GM19043 (cell line): ENCODE results near the gene ARID1B.
"Not testable (repeated sequence)": the region's sequence is repeated elsewhere in the genome, so short reads cannot be mapped to it uniquely, and the experiment has no call there.

Experiments used
- ATAC-seq: cut with Tn5 transposase; IDR thresholded peaks from one replicate; pipeline ENCODE4 v1.9.1; 2021; ENCODE audit warnings: low read depth; ENCODE audit not compliant: unreplicated experiment

ARID1B gene

DNA sequence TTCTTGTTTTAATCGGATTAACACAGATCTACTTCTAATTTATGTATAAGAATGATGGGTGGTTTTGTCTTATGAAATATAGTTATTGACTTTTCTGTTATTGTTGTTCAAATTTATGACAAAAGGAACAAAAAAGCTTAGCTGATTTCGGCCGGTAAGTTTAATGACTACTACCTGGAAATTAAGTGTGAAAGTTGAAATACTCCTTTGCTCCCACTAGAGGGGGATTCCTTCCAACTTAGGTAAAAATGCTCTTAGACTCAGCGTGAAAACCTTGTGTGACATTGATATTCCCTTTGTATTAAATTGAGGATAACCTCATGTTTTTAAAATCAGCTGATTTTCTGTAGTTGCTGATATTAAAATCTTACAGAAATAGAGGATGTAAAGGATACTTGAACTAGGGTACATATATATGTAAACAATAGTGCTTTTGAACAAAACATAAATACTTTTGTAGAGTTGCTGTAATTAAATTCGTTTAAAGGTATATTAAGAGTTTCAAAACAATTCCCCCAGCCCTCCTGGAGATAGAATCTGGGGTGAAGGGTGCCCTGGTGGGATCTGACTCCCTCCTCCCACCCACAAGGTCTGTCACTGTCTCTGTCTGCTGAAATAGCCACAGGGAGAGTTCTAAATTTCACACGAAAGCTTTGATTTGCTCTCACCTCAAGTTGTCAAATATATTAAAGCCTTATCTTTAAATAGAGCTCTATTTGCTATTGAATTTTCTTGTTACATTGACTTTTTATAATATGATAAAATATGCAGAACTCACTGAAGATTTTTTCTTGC lies 257.5 kb downstream of the ARID1B start:
- ATAC-seq: no peak

DNA sequence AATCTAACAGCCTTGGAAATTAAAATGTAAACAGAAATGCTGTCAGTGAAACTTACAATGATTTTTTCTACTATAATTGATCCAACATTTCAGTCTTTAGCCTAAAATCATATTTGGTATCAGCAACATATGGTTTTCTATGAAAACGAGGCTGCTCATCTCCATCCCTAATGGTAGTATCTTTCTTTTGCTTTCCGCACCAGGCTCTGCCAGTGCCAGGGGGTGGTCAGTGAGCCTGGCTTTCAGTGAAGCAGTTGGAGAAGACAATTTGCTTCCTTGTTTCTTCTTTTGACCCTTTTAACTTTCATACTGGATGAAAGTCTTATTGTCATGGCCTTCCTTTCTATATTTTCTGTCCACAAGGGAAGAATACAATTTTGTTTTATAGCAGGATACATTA lies 258.4 kb downstream of the ARID1B start:
- no peak for ATAC-seq

- no peak for ATAC-seq
Observed at GRCh38 chr6:157036245-157036711, 259.1 kb downstream of the ARID1B start.

GRCh38 chr6:157037165-157037564 lies 260.0 kb downstream of the ARID1B start:
- no peak for ATAC-seq

- ATAC-seq: no peak
Observed at GRCh38 chr6:157038610-157039009, 261.4 kb downstream of the ARID1B start.

- not testable (repeated sequence) for ATAC-seq
Observed at GRCh38 chr6:157039639-157040038, 262.5 kb downstream of the ARID1B start.

GRCh38 chr6:157040191-157040590 lies 263.0 kb downstream of the ARID1B start:
- ATAC-seq: no peak

DNA sequence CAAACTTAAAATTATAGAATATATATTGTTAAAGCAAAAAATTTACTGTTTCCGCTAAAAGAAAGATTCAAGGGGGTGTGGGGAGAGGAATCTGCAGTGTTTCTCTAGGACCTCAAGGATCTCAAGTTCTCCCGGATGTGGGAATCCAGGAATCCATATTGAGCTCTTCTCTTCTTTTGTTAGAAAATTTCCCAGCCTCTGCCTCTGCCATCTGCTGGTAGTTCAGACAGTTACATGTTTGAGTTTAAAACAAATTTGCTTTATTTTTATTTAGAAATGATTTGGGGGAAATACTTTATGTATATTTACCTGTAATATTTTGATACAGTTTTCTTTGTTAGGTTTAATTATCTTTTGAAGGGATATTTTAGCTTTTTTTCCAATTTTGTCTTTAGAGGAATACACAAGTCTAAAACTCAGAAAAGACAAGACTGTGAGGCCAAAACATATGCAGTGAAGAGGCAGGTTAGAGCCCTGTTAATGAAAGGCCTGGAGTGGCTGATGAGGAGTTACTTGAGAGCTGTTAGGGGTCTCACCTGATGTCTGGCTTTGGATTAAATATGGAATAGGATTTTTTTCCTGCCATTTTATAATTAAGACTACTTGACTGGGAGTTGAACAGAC lies 268.8 kb downstream of the ARID1B start:
- ATAC-seq: no peak

GRCh38 chr6:157046776-157047175 lies 269.6 kb downstream of the ARID1B start:
- no peak for ATAC-seq

DNA sequence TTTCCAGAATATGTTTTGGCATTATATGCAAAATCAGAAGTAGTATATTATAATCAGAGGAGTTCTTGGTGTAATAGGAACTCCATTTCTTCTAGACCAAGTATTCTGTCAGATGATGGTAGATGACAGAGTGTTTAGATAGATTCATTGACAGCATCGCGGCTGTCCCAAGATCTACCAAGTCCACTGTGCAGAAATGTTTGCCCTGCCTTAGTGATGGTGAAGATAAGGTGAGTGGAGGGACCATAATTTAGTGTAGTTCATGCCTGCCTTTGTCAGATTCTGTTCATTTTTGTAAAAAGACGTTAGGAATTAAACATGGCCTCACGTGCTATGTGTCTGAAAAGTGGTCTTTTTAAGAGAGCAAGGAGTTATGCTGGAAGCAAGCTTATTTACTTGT lies 270.1 kb downstream of the ARID1B start:
- ATAC-seq: no peak

DNA sequence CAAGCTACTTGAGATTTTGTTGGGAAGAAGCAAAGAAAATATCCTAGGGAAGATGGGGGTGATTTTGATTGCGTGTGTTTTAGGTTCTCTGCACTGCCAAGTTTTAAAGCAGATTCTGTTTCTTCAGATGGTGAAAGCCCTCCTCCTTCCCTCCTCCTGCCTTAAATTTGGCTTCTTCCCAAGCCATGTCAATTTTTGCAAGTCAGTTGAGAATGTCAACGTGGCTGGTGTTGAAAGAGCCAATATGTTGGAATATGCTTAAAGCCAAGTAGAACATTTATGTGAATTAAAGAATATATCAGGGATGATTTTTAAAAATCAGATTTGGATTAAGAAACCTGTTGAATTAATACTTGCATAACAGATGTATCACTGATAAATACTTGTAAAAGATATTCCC lies 270.8 kb downstream of the ARID1B start:
- ATAC-seq: no peak

- no peak for ATAC-seq
Observed at GRCh38 chr6:157049133-157049532, 272.0 kb downstream of the ARID1B start.

DNA sequence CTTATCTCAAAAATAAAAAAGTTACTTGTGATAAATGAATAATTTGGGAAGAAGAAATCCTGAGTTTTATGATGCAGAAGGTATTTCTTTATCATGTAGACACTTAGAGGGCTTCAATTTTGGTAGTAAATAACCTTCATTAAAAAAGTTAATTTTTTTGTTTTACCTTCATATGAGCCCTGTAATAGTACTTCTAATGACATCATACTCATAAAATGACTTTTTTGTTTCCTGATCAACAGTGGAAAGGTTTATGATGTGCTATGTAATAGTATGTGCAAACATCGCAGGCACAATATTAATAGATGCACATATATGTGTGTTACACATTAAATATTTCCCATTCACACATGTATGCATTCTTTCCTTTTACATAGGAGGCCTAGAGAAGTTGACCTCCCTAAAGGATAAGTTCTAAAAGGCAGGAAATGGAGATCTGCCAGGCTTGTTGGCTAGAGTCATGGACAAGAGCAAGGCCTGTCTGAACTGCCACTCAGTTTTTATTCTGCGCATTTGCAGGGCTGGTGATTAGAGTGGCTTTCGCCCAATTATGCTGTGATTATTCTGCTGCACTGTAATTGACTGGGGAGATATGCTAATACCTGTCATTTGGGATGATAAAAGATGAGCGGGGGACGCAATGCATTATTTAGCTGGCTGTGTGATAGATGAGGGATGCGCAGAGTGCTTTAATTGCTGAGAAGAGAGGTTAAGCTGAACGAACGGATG lies 273.5 kb downstream of the ARID1B start:
- ATAC-seq: no peak

GRCh38 chr6:157054531-157054979 lies 277.4 kb downstream of the ARID1B start:
- ATAC-seq: no peak

DNA sequence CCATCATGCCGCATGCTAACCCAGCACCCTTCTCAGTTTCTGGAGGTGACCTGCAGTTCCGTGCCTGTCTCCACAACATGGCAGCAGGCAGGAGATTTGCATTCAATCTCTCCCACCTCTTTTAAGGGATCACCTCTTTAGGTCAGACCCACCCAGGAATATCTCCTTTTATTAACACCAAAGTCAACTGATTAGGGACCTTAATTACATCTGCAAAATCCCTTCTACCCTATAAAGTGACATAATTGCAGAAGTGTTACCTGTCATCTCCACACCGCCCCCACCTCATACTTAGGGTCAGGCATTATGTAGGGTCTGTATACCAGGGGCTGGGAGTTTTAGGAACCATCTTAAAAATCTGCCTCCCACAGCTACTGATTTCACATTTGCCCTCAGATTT lies 278.7 kb downstream of the ARID1B start:
- no peak for ATAC-seq

DNA sequence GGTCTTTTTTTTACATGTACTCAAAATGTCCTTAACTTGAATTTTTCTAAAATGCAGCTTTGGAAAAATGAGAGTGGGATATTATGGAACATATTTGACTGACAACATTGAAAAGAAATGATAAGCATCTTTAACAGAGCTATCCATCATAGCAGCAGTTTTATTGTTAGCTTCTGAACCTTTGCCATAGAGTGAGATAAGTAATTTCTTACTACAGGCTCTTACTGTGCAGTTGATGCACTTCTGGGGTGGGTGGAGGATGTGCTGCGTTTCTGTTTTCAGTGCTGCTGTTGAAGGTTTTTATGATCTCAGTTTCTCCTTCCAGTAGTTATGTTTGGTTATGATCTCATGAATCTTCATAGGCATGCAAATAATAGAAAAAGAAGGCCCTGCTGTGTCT lies 279.1 kb downstream of the ARID1B start:
- ATAC-seq: no peak

- no peak for ATAC-seq
Observed at GRCh38 chr6:157058574-157058973, 281.4 kb downstream of the ARID1B start.

DNA sequence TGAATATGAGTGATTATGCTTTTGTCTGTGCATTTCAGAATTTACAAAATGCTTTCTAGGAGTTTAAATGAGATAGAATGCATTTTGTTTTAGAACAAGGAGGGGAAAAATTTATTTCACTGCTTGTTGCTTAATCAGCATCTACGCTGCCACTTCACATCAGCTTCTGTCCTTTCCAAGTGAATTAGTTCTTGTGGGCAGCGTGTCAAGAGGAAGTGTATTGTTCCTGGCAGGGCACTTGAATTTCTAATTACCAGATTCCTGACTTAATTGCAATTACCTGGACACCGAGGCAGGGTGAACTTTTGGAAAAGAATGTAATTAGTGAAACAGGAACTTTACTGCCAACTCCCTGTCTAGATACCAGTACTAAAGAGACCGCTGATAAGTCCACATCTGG lies 282.6 kb downstream of the ARID1B start:
- no peak for ATAC-seq

GRCh38 chr6:157060440-157060952 lies 283.3 kb downstream of the ARID1B start:
- ATAC-seq: no peak

- ATAC-seq: no peak
Observed at GRCh38 chr6:157061770-157062594, 284.8 kb downstream of the ARID1B start.
